Natural killer cell (primary cell): ENCODE data around the gene L3HYPDH. TPM values are rescaled to one million over a fixed set of nuclear protein-coding genes. Genes with fewer than 3 reads are reported as not detected.

Source experiments
- ATAC-seq, 3 donors: fragments of 150-1000 bp in 2 of 3; fragments of 200-7000 bp in 1 of 3; cut with Tn5 transposase; 1 replicate in 1 of 3; 2 replicates in 2 of 3; pipeline ENCODE4 v1.10.0; 2021; ENCODE audit warnings: mild to moderate bottlenecking in 2 of 3, moderate library complexity in 2 of 3
- DNase-seq, 2 donors: peaks; one replicate each; pipeline versions ENCODE4 v3.0.0 to v3.0.0-alpha.2; 2013 to 2021; ENCODE audit warnings: mixed read lengths in 1 of 2
- H3K27ac ChIP-seq: one replicate; pipeline ENCODE4 v1.5.1; 2013; ENCODE audit warnings: mild to moderate bottlenecking, low read length
- H3K27me3 ChIP-seq: one replicate; pipeline ENCODE4 v1.6.1; 2013; ENCODE audit warnings: low read length; ENCODE audit not compliant: control insufficient read depth, insufficient read depth
- H3K36me3 ChIP-seq: one replicate; pipeline ENCODE4 v1.6.1; 2013; ENCODE audit warnings: low read length; ENCODE audit not compliant: control insufficient read depth, insufficient read depth
- H3K4me1 ChIP-seq: one replicate; pipeline ENCODE4 v1.6.1; 2013; ENCODE audit warnings: low read length; ENCODE audit not compliant: control insufficient read depth, insufficient read depth
- H3K4me3 ChIP-seq: one replicate; pipeline ENCODE4 v1.5.1; 2013; ENCODE audit warnings: low read length
- H3K9me3 ChIP-seq: one replicate; pipeline ENCODE4 v1.6.1; 2013; ENCODE audit warnings: low read length; ENCODE audit not compliant: control insufficient read depth, insufficient read depth
- H3K27ac Mint-ChIP-seq, 2 donors: one replicate each; pipeline ENCODE4 v1.8.0; 2022; ENCODE audit warnings: mild to moderate bottlenecking in 2 of 2, mixed read lengths in 2 of 2, moderate library complexity in 1 of 2
- H3K27me3 Mint-ChIP-seq, 2 donors: one replicate each; pipeline ENCODE4 v1.8.0; 2022; ENCODE audit warnings: low read depth in 2 of 2, mixed read lengths in 2 of 2
- H3K36me3 Mint-ChIP-seq: one replicate; pipeline ENCODE4 v1.8.0; 2022; ENCODE audit warnings: mixed read lengths
- H3K4me1 Mint-ChIP-seq, 2 donors: one replicate each; pipeline ENCODE4 v1.8.0; 2022; ENCODE audit warnings: mixed read lengths in 2 of 2
- H3K4me3 Mint-ChIP-seq: one replicate; pipeline ENCODE4 v1.8.0; 2022; ENCODE audit warnings: mild to moderate bottlenecking, moderate library complexity, mixed read lengths
- H3K9me3 Mint-ChIP-seq, 2 donors: one replicate each; pipeline ENCODE4 v1.8.0; 2022; ENCODE audit warnings: mixed read lengths in 2 of 2
- CTCF ChIP-seq: fragments of 200-600 bp; IDR thresholded peaks from one replicate; pipeline ENCODE4 v1.8.0; 2022; ENCODE audit warnings: antibody characterized with exemption
- WGBS: methylation state at CpG from one replicate; pipeline ENCODE4 v1.1.7; 2013; ENCODE audit warnings: missing lambda C conversion rate; ENCODE audit not compliant: insufficient coverage; 5-methylcytosine and 5-hydroxymethylcytosine counted together
- intact Hi-C: fragments of 100-400 bp; cut with micrococcal nuclease; formaldehyde crosslinking; loops from one replicate; pipeline ENCODE4 v1.14.2; 2022
- total RNA-seq, 4 donors: library from RNA; stranded (reverse); fragments of 120-200 nt in 1 of 4; gene quantifications; one replicate each; pipeline versions ENCODE4 v1.2.3 to v1.2.4, GENCODE V29; 2013 to 2022

Gene L3HYPDH
- total RNA-seq, 3 donors from 2014 or later (not counting 1 experiment from before 2014, with no cell fraction given): 13.3 to 18.8 (median 16.5) TPM

DNA sequence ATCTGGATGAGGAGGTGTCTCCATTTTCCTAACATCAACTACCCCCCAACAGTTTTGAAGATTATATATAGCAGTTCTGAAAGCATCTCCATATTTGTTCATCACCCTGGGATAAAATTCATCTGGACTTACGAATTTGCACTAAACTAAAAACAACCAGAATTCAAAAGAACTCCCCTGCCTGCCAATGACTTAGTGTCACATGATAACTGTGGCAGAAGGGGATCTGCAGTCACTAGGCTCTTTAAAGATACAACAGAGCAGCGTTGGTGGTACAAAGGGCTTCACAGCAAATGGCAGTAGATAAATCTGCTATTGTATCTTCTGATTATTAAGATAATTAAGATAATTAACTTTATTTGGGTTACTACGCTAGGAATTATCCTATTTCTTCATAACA, 49.1 kb downstream of the L3HYPDH start:
- no peak for TF ChIP-seq CTCF
- no peaks in the 10 kb centered on the region for H3K9me3 Mint-ChIP-seq

DNA sequence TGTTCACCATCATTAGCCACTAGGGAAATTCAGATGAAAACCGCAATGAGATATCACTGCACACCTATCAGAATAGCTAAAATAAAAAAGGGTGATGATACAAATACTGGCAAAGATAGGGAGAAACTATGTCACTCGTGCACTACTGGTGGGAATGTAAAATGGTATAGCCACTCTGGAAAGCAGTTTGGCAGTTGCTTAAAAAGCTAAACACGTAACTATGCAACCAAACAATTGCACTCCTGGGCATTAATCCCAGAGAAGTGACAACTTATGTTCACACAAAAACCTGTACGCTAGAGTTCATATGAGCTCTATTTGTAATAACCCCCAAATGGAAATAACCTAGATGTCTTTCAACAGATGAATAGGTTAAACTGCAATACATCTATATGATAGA, 54.4 kb downstream of the L3HYPDH start:
- Histone ChIP-seq H3K27ac (no peak overlapping the region), H3K27me3 (no peaks in the 10 kb centered on the region), H3K9me3 (no peaks in the 10 kb centered on the region), H3K4me3 (no peak overlapping the region), H3K36me3 (no peaks in the 10 kb centered on the region), H3K4me1 (no peaks in the 10 kb centered on the region)
- Mint-ChIP-seq H3K9me3 (no peaks in the 10 kb centered on the region), H3K4me1 (no peaks in the 10 kb centered on the region), H3K27ac (no peak overlapping the region), H3K4me3 (no peak overlapping the region), H3K36me3 (no peaks in the 10 kb centered on the region), H3K27me3 (peaks cover 0 to 9% of the 10 kb centered on the region in 2 donors)
- no peak for DNase-seq
- intact Hi-C loops: no loop called here
- ATAC-seq: no peak
- no peak for TF ChIP-seq CTCF
- WGBS: 92% methylated on average over 3 of the region's 4 CpGs

More for the DNA sequence above, 49.1 kb downstream of the L3HYPDH start:
- no peaks in the 10 kb centered on the region for H3K4me1 ChIP-seq
- no peaks in the 10 kb centered on the region for H3K27me3 ChIP-seq
- ATAC-seq (no peak), DNase-seq (no peak)
- 80% methylated on average over 2 of the region's 3 CpGs for WGBS
- Mint-ChIP-seq H3K36me3 (no peaks in the 10 kb centered on the region), H3K27me3 (no peaks in the 10 kb centered on the region), H3K4me3 (no peak overlapping the region), H3K27ac (no peak overlapping the region), H3K4me1 (no peaks in the 10 kb centered on the region)
- intact Hi-C loops: no loop called here
- H3K36me3 ChIP-seq: no peaks in the 10 kb centered on the region
- no peaks in the 10 kb centered on the region for H3K9me3 ChIP-seq
- H3K4me3 ChIP-seq: no peak overlapping the region
- no peak overlapping the region for H3K27ac ChIP-seq

GRCh38 chr14:59428581-59429012, 55.6 kb downstream of the L3HYPDH start:
- H3K9me3 Mint-ChIP-seq: no peaks in the 10 kb centered on the region
- H3K36me3 Mint-ChIP-seq: no peaks in the 10 kb centered on the region
- Histone ChIP-seq H3K27me3 (no peaks in the 10 kb centered on the region), H3K4me1 (no peaks in the 10 kb centered on the region), H3K4me3 (no peak overlapping the region), H3K27ac (no peak overlapping the region), H3K36me3 (no peaks in the 10 kb centered on the region), H3K9me3 (no peaks in the 10 kb centered on the region)
- DNase-seq (no peak), ATAC-seq (no peak)
- 100% methylated on average over 1 of the region's 1 CpG for WGBS
- TF ChIP-seq CTCF: no peak
- intact Hi-C loops: no loop called here
- H3K4me3 Mint-ChIP-seq: no peak overlapping the region
- no peaks in the 10 kb centered on the region for H3K4me1 Mint-ChIP-seq
- H3K27me3 Mint-ChIP-seq: peaks cover 0 to 9% of the 10 kb centered on the region in 2 donors
- no peak overlapping the region for H3K27ac Mint-ChIP-seq
